ENCODE results near the gene CPN2.

CPN2 gene, protein sequence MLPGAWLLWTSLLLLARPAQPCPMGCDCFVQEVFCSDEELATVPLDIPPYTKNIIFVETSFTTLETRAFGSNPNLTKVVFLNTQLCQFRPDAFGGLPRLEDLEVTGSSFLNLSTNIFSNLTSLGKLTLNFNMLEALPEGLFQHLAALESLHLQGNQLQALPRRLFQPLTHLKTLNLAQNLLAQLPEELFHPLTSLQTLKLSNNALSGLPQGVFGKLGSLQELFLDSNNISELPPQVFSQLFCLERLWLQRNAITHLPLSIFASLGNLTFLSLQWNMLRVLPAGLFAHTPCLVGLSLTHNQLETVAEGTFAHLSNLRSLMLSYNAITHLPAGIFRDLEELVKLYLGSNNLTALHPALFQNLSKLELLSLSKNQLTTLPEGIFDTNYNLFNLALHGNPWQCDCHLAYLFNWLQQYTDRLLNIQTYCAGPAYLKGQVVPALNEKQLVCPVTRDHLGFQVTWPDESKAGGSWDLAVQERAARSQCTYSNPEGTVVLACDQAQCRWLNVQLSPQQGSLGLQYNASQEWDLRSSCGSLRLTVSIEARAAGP

DNA sequence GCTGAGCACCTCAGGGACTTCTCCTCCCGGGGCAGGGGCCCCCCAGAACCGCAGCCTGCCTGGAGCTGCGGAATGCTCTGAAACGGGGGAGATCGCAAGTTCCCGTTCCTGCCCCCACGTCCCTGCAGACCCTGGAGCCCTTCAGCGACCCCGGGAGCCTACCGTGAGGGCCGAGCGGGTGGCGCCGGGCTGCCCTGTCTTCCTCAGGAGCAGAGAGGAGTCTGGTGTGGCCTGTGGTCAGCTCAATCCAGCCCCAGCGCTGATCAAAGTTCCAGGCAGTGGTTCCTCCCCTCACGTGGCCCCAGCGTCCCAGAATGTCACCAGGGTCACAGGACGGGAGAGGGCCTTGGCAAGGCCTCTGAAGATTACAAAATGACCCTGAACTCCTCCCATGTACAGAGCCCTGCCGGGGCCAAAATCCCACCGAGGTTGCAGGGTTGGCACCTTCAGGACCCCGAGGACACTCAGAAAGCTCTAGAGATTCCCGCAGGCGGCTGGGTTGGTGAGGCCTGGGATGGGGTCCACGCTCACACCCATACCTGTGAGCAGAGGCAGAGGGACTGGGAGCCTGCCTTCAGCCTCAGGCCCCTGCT is at the start of gene CPN2:
Gene CPN2 (minus strand): TSS at position 249 of the 593 bp plus-strand sequence. CDS start 8,626 bp downstream, outside the sequence.
- Histone ChIP-seq H3K9me3 (ENCODE audit: control insufficient read depth, low read length) (no peaks in the 10 kb centered on the region), H3K4me1 (ENCODE audit: control insufficient read depth, insufficient read depth, low read length) (no peaks in the 10 kb centered on the region), H3K4me3 (ENCODE audit: low read length) (no peak within 1 kb of the TSS), H3K27me3 (ENCODE audit: control insufficient read depth, insufficient read depth, low read length) (no peaks in the 10 kb centered on the region), H3K36me3 (ENCODE audit: control insufficient read depth, insufficient read depth, low read length) (no peaks in the 10 kb centered on the region), H3K9ac (ENCODE audit: low read length) (no peak within 1 kb of the TSS)

- H3K36me3 ChIP-seq (ENCODE audit: control insufficient read depth, insufficient read depth, low read length): no peaks in the 10 kb centered on the region
- H3K27me3 ChIP-seq (ENCODE audit: control insufficient read depth, insufficient read depth, low read length): peaks cover 18% of the 10 kb centered on the region
- no peak overlapping the region for H3K4me3 ChIP-seq (ENCODE audit: low read length)
- peaks cover 25% of the 10 kb centered on the region for H3K4me1 ChIP-seq (ENCODE audit: control insufficient read depth, insufficient read depth, low read length)
- H3K9me3 ChIP-seq (ENCODE audit: control insufficient read depth, low read length): no peaks in the 10 kb centered on the region
- H3K9ac ChIP-seq (ENCODE audit: low read length): no peak overlapping the region
Measured at GRCh38 chr3:194399874-194400411, 48.8 kb upstream of the CPN2 start.

GRCh38 chr3:194399166-194399565 is 48.0 kb upstream of the CPN2 start, which contains the start of gene GP5:
Gene GP5 (minus strand): TSS chr3:194399266. CDS start chr3:194398282, 984 bp downstream.
- Histone ChIP-seq H3K4me1 (ENCODE audit: control insufficient read depth, insufficient read depth, low read length) (peaks cover 28% of the 10 kb centered on the region), H3K9ac (ENCODE audit: low read length) (peak within 1 kb of the TSS; percentile 17), H3K27me3 (ENCODE audit: control insufficient read depth, insufficient read depth, low read length) (peaks cover 18% of the 10 kb centered on the region), H3K36me3 (ENCODE audit: control insufficient read depth, insufficient read depth, low read length) (no peaks in the 10 kb centered on the region), H3K4me3 (ENCODE audit: low read length) (no peak within 1 kb of the TSS), H3K9me3 (ENCODE audit: control insufficient read depth, low read length) (no peaks in the 10 kb centered on the region)

DNA sequence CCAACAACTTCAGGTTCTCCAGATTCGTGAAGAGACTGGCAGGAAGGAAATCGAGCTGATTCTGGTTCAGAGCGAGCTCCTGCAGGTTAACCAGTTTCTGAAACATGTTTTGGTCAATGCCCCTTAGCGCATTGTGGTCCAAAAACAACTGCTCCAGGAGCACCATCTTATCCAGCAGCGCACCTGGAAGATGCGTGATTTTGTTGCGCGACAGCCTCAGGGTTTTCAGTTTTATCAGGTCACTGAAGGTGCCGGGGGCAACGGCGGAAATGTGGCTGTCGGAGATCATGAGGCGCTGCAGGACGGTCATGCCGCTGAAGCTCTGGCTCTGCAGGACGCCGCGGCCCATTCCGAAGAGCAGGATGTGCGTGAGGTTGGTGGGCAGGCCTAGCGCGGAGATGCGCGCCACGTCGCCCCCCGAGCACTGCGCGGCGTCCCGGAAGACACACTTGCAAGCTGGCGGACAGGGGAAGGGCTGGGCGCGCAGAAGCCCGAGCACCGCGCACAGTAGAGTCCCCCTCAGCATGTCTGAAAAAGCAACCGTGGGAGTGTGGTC is 46.7 kb upstream of the CPN2 start:
- H3K4me1 ChIP-seq (ENCODE audit: control insufficient read depth, insufficient read depth, low read length): peaks cover 28% of the 10 kb centered on the region
- H3K9ac ChIP-seq (ENCODE audit: low read length): peak overlapping the region; percentile 17
- peak overlapping the region; percentile 14 for H3K4me3 ChIP-seq (ENCODE audit: low read length)
- peaks cover 18% of the 10 kb centered on the region for H3K27me3 ChIP-seq (ENCODE audit: control insufficient read depth, insufficient read depth, low read length)
- no peaks in the 10 kb centered on the region for H3K36me3 ChIP-seq (ENCODE audit: control insufficient read depth, insufficient read depth, low read length)
- H3K9me3 ChIP-seq (ENCODE audit: control insufficient read depth, low read length): no peaks in the 10 kb centered on the region

GRCh38 chr3:194396859-194397756 is 46.0 kb upstream of the CPN2 start:
- peaks cover 28% of the 10 kb centered on the region for H3K4me1 ChIP-seq (ENCODE audit: control insufficient read depth, insufficient read depth, low read length)
- no peak overlapping the region for H3K9ac ChIP-seq (ENCODE audit: low read length)
- H3K36me3 ChIP-seq (ENCODE audit: control insufficient read depth, insufficient read depth, low read length): no peaks in the 10 kb centered on the region
- H3K27me3 ChIP-seq (ENCODE audit: control insufficient read depth, insufficient read depth, low read length): peaks cover 18% of the 10 kb centered on the region
- no peak overlapping the region for H3K4me3 ChIP-seq (ENCODE audit: low read length)
- H3K9me3 ChIP-seq (ENCODE audit: control insufficient read depth, low read length): no peaks in the 10 kb centered on the region

DNA sequence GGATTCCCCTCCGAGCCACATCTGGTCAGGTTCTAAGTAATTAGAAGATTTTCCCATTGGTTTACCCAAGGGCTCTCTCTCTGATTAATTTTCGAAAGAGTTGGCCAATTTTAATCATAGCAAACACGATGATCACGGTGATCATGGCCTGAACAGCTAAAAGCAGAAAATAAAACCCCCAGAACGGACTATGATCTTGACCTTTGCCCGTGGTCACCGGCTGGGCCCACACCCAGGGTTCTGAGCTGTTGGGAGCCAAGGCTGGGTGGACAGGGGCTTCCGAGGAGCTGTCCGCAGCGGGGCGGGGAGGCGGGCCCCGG is 45.4 kb upstream of the CPN2 start:
- Histone ChIP-seq H3K4me3 (ENCODE audit: low read length) (no peak overlapping the region), H3K9ac (ENCODE audit: low read length) (no peak overlapping the region), H3K36me3 (ENCODE audit: control insufficient read depth, insufficient read depth, low read length) (no peaks in the 10 kb centered on the region), H3K4me1 (ENCODE audit: control insufficient read depth, insufficient read depth, low read length) (peaks cover 28% of the 10 kb centered on the region), H3K9me3 (ENCODE audit: control insufficient read depth, low read length) (no peaks in the 10 kb centered on the region), H3K27me3 (ENCODE audit: control insufficient read depth, insufficient read depth, low read length) (peaks cover 18% of the 10 kb centered on the region)

- peaks cover 28% of the 10 kb centered on the region for H3K4me1 ChIP-seq (ENCODE audit: control insufficient read depth, insufficient read depth, low read length)
- peaks cover 18% of the 10 kb centered on the region for H3K27me3 ChIP-seq (ENCODE audit: control insufficient read depth, insufficient read depth, low read length)
- H3K4me3 ChIP-seq (ENCODE audit: low read length): no peak overlapping the region
- H3K9me3 ChIP-seq (ENCODE audit: control insufficient read depth, low read length): peaks cover 4% of the 10 kb centered on the region
- no peaks in the 10 kb centered on the region for H3K36me3 ChIP-seq (ENCODE audit: control insufficient read depth, insufficient read depth, low read length)
- no peak overlapping the region for H3K9ac ChIP-seq (ENCODE audit: low read length)
Measured at GRCh38 chr3:194395778-194396538, 44.8 kb upstream of the CPN2 start.

- Histone ChIP-seq H3K9me3 (ENCODE audit: control insufficient read depth, low read length) (peaks cover 6% of the 10 kb centered on the region), H3K36me3 (ENCODE audit: control insufficient read depth, insufficient read depth, low read length) (no peaks in the 10 kb centered on the region), H3K27me3 (ENCODE audit: control insufficient read depth, insufficient read depth, low read length) (peaks cover 18% of the 10 kb centered on the region), H3K4me3 (ENCODE audit: low read length) (no peak overlapping the region), H3K9ac (ENCODE audit: low read length) (no peak overlapping the region), H3K4me1 (ENCODE audit: control insufficient read depth, insufficient read depth, low read length) (peaks cover 28% of the 10 kb centered on the region)
Measured at GRCh38 chr3:194395212-194395611, 44.1 kb upstream of the CPN2 start.

DNA sequence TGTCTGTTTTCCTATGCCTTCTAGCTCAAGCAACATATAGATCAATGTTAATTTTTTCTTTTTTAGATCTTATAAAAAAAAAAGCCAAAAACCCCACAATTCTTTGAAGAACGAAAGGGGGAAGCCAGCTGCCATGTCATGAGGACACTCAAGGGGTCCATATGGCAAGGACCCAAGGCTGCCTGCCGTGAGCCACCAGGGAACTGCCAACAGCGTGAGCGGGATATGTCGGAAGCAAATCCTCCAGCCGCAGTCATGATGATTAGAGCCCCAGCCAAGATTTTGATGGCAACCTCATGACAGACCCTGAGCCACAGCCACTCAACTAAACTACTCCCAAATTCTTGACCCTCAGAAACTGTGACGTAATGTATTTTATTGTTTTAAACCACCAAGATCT is 41.4 kb upstream of the CPN2 start:
- Histone ChIP-seq H3K4me3 (ENCODE audit: low read length) (no peak overlapping the region), H3K27me3 (ENCODE audit: control insufficient read depth, insufficient read depth, low read length) (peaks cover 6% of the 10 kb centered on the region)

GRCh38 chr3:194390835-194391234 is 39.7 kb upstream of the CPN2 start:
- Histone ChIP-seq H3K27me3 (ENCODE audit: control insufficient read depth, insufficient read depth, low read length) (no peaks in the 10 kb centered on the region), H3K4me3 (ENCODE audit: low read length) (no peak overlapping the region), H3K9ac (ENCODE audit: low read length) (no peak overlapping the region), H3K4me1 (ENCODE audit: control insufficient read depth, insufficient read depth, low read length) (peaks cover 10% of the 10 kb centered on the region), H3K36me3 (ENCODE audit: control insufficient read depth, insufficient read depth, low read length) (no peaks in the 10 kb centered on the region), H3K9me3 (ENCODE audit: control insufficient read depth, low read length) (peaks cover 6% of the 10 kb centered on the region)

More for the DNA sequence above, 41.4 kb upstream of the CPN2 start:
- H3K9ac ChIP-seq (ENCODE audit: low read length): no peak overlapping the region
- no peaks in the 10 kb centered on the region for H3K36me3 ChIP-seq (ENCODE audit: control insufficient read depth, insufficient read depth, low read length)
- peaks cover 20% of the 10 kb centered on the region for H3K4me1 ChIP-seq (ENCODE audit: control insufficient read depth, insufficient read depth, low read length)
- H3K9me3 ChIP-seq (ENCODE audit: control insufficient read depth, low read length): peaks cover 6% of the 10 kb centered on the region

- H3K36me3 ChIP-seq (ENCODE audit: control insufficient read depth, insufficient read depth, low read length): no peaks in the 10 kb centered on the region
- H3K9me3 ChIP-seq (ENCODE audit: control insufficient read depth, low read length): peaks cover 6% of the 10 kb centered on the region
- H3K27me3 ChIP-seq (ENCODE audit: control insufficient read depth, insufficient read depth, low read length): peaks cover 1% of the 10 kb centered on the region
- no peak overlapping the region for H3K9ac ChIP-seq (ENCODE audit: low read length)
- no peaks in the 10 kb centered on the region for H3K4me1 ChIP-seq (ENCODE audit: control insufficient read depth, insufficient read depth, low read length)
- H3K4me3 ChIP-seq (ENCODE audit: low read length): no peak overlapping the region
Measured at GRCh38 chr3:194389269-194389668, 38.1 kb upstream of the CPN2 start.
